Measurements from ENCODE around the gene DCC. TPM values are rescaled to one million over a fixed set of nuclear protein-coding genes. Genes with fewer than 3 reads are reported as not detected.

Gene DCC, protein sequence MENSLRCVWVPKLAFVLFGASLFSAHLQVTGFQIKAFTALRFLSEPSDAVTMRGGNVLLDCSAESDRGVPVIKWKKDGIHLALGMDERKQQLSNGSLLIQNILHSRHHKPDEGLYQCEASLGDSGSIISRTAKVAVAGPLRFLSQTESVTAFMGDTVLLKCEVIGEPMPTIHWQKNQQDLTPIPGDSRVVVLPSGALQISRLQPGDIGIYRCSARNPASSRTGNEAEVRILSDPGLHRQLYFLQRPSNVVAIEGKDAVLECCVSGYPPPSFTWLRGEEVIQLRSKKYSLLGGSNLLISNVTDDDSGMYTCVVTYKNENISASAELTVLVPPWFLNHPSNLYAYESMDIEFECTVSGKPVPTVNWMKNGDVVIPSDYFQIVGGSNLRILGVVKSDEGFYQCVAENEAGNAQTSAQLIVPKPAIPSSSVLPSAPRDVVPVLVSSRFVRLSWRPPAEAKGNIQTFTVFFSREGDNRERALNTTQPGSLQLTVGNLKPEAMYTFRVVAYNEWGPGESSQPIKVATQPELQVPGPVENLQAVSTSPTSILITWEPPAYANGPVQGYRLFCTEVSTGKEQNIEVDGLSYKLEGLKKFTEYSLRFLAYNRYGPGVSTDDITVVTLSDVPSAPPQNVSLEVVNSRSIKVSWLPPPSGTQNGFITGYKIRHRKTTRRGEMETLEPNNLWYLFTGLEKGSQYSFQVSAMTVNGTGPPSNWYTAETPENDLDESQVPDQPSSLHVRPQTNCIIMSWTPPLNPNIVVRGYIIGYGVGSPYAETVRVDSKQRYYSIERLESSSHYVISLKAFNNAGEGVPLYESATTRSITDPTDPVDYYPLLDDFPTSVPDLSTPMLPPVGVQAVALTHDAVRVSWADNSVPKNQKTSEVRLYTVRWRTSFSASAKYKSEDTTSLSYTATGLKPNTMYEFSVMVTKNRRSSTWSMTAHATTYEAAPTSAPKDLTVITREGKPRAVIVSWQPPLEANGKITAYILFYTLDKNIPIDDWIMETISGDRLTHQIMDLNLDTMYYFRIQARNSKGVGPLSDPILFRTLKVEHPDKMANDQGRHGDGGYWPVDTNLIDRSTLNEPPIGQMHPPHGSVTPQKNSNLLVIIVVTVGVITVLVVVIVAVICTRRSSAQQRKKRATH (N-terminal part only)
- 1 to 10 TPM; 4.0 to 8.0 (median 5.8) TPM for polyA plus RNA-seq (ENCODE audit: insufficient read length in 3 of 3)
- long read RNA-seq, donor 1, result 0 reads
- long read RNA-seq, donor 2, result 0 reads
- long read RNA-seq, donor 3, result 0 reads
- long read RNA-seq, donor 4, result 0 reads
- long read RNA-seq, donor 5, result 0 reads
- long read RNA-seq, donor 6, result 0 reads
- long read RNA-seq, donor 7, result 0 reads
- long read RNA-seq, donor 8, result 0 reads
- long read RNA-seq, donor 9, result 0 reads
- long read RNA-seq, donor 10, result 0 reads
- long read RNA-seq, donor 11, result 0 reads
- long read RNA-seq, donor 12, result 0 reads
- long read RNA-seq, donor 13, result 0 reads
- long read RNA-seq, donor 14, result 0 reads
- long read RNA-seq, donor 15, result 0 reads
- long read RNA-seq, donor 16, result 0 reads

- peak; percentile 78 for DNase-seq
Observed at GRCh38 chr18:52339891-52340371, at the start of gene DCC. Gene DCC, plus strand, starts transcription at chr18:52340197. Its CDS starts 591 bp downstream, at chr18:52340788.

GRCh38 chr18:52310651-52311050, 29.3 kb upstream of the DCC start:
- no peak for DNase-seq

GRCh38 chr18:52311331-52311730, 28.7 kb upstream of the DCC start:
- DNase-seq, result no peak

DNA sequence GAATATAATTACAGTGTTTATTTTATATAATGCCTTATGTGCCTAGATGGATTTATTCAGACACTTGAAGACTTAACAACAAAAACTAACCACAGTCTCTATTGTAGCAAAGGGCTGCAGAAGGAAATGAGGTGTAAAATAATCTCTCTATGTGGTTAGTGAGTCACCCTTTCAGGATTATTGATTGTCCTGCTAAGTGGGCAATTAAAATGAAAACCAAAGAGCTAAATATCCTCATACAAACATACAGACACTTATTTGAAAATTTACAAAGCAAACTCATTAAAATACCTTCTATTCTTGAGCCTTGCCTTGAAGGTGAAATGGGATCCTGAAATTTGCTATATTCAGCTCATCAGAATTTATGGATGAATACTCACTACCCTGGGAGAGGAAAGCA, 27.7 kb upstream of the DCC start:
- no peak for DNase-seq

DNA sequence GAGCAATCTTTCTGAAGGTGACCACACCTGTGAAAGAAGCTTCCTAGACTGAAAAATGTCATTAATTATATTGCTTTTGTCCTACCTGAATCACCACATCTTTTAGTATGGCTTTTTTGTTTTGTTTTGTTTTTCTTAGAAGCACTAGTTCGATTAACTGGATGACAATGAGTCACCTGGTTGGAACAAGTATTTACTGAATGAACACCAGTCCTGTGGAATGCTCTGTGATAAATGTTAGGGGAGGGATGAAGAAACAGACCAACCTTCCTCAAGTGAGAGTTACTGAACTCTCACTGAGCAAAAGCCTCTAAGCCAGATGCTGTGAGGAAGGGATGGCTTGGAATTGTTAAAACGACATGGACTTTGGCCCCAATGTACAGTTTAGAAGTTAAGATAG, 26.8 kb upstream of the DCC start:
- DNase-seq, result no peak

- no peak for DNase-seq
Observed at GRCh38 chr18:52319424-52319983, 20.5 kb upstream of the DCC start.

GRCh38 chr18:52322307-52322706, 17.7 kb upstream of the DCC start:
- no peak for DNase-seq

DNA sequence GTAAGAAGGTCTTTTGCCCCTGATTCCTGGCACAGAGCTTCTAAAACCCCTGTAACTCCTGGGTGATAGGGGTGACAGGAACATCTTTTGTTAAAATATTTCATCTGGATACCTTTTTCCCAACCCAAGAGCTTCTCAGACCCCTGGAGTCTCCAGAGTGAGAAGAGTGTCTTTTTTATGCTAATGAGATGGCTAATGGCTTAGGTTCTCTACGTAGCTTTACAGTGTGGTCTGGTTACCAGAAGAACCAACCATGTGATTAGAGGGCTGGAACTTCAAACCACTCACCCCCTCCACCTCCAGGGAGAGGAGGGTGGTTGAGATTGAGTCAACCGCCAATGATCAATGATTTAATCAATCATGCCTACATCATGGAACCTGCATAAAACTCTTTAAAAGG, 16.2 kb upstream of the DCC start:
- no peak for DNase-seq

- no peak for DNase-seq
Observed at GRCh38 chr18:52325997-52326396, 14.0 kb upstream of the DCC start.

- no peak for DNase-seq
Observed at GRCh38 chr18:52333860-52334259, 6.1 kb upstream of the DCC start.

GRCh38 chr18:52334307-52334706, 5.7 kb upstream of the DCC start:
- DNase-seq, result no peak

DNA sequence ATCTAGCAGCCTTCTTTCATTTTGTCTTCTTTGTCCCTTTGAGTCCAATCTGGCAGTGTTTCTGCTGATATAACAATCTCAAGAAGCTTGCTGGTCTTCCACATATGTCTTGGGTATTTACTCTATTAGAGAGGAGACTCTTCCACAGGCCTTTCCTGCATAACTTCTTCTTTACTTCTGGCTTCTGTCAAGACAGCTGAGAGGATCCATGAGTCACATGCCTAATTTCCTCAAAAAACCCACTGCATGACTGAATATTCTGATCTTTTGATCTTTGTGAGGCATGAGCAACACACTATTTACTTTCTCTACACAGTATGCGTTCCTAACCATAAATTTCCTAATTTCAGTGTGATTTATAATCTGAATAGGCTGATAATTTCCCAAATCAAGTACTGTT, 5.1 kb upstream of the DCC start:
- no peak for DNase-seq

DNA sequence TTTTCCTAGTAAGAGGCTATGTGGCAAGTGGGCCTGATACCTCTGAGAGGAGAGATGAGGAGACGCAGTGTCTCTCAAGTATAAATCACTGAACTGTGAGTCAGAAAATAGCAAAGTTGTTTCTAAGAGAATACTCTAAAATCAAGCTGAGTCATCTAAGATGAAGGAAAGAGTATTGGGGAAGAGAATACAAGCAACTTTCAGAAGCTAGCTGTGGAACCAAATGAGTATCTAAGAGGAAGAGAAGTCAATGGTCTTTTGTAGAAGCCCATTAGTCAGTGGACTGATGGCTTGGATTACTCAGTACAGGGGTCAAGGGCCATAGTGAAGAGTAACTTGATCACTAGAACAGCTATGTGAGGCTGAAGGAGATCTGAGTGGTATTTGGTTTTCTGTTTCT, 2.7 kb upstream of the DCC start:
- DNase-seq, result no peak

GRCh38 chr18:52340406-52341102, 557 bp downstream of the DCC start:
- DNase-seq, result no peak

DNA sequence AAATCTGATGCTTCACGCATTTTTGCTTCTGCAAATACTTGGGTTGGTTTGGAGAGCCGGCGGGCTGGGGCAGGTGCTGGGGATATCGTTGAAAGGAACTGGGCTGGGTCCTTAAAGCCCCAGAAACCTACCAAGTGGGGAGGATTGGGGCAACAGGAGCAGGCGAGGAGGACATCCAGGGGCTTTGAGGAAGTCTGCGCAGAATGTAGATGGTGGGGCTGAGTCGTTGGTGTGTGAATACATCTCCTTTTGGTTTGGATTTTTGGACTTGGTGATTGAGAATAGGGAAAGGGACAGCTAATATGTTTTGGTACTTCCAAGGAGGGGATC, 1.1 kb downstream of the DCC start:
- no peak for DNase-seq

DNA sequence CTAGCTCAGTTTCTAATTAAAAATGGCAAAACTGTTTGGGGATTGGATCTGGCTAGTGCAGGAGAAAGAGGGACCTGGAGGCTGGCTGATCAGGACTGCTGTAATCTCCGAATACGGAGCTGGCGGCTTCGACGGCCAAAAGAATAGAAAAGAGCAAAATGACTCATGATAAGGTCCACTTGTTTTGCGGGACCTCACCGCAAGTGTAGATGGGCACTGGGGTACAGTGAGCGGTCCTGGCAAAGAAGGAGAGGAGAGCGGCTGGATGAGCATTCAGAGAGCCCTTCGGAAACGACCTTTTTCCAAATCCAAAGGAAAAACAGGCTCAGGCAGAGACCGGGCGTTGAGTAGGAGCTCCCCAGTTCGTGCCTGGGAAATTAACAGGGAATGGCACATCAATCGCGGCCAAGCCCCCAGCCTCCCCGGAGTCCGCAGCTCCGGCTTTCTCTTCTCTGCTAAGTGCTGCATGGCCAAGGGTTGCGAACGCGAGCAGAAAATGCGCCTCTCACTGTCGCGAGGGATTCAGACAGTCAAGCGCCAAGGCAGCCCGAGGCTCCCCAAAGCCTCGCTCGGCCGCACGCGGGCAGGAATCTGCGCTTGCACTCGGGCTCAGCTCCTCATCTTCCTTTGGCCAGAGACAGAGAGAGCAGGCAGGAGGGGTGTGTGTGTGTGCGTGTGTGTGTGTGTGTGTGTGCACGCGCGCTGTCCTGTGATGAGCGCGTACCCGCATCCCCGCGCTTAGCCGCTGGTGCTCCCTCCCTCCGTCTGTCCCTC, 1.8 kb downstream of the DCC start:
- DNase-seq, result peak; percentile 27

DNA sequence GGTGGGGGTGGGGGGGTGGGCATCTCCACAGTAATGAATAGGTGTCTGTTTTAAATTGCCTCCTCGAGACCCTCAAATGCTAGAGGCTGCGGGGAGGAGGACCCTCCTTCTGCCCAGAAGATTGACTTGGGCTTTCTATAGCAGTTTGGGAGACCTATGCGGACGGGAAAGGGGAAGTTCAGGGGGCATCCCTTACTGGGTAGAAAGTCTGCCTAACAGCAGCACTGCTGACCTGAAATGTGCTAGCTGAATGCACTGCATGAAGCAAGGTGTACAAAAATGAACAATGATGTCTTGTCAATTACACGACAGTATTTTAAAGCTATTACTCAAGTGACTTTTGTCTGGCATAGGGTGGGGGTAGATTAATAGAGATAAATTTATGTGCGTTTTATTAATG, 2.5 kb downstream of the DCC start:
- DNase-seq, result no peak

- no peak for DNase-seq
Observed at GRCh38 chr18:52343138-52343537, 3.1 kb downstream of the DCC start.

- peak; percentile 43 for DNase-seq
Observed at GRCh38 chr18:52343731-52344340, 3.8 kb downstream of the DCC start.

DNA sequence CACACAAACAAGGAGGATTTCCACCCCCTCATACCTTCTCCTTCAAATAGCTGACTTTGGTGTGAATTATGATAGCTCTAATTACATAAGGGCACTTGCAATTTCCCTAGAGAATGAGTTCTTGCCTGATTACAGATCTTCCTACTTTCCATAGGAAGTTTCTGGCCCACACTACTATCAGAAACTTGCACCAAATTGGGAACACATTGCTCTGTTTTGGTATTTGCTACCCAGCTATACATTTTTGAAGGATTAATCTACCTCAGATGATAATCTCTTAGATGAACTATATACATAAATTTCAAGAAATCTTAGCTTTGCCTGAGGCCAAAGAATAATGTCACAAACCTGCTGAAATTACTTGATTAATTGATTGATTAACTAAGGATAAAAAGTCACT, 4.9 kb downstream of the DCC start:
- DNase-seq, result no peak
